HG03575 (cell line): ENCODE measurements around the gene SEC22A.

Experiments
- ATAC-seq: cut with Tn5 transposase; IDR thresholded peaks from one replicate; pipeline ENCODE4 v1.9.1; 2021; ENCODE audit not compliant: unreplicated experiment, insufficient number of reproducible peaks, low FRiP score; ENCODE audit errors: extremely low read depth

The SEC22A gene

GRCh38 chr3:123296836-123297626 is 95.3 kb downstream of the SEC22A start:
- no peak for ATAC-seq

GRCh38 chr3:123297627-123297899 is 95.8 kb downstream of the SEC22A start:
- ATAC-seq: no peak

- ATAC-seq: no peak
Measured at GRCh38 chr3:123298903-123299302, 97.2 kb downstream of the SEC22A start.

GRCh38 chr3:123299581-123299980 is 97.8 kb downstream of the SEC22A start:
- no peak for ATAC-seq

- ATAC-seq: no peak
Measured at GRCh38 chr3:123300056-123300455, 98.3 kb downstream of the SEC22A start.

GRCh38 chr3:123300583-123300982 is 98.8 kb downstream of the SEC22A start:
- no peak for ATAC-seq

DNA sequence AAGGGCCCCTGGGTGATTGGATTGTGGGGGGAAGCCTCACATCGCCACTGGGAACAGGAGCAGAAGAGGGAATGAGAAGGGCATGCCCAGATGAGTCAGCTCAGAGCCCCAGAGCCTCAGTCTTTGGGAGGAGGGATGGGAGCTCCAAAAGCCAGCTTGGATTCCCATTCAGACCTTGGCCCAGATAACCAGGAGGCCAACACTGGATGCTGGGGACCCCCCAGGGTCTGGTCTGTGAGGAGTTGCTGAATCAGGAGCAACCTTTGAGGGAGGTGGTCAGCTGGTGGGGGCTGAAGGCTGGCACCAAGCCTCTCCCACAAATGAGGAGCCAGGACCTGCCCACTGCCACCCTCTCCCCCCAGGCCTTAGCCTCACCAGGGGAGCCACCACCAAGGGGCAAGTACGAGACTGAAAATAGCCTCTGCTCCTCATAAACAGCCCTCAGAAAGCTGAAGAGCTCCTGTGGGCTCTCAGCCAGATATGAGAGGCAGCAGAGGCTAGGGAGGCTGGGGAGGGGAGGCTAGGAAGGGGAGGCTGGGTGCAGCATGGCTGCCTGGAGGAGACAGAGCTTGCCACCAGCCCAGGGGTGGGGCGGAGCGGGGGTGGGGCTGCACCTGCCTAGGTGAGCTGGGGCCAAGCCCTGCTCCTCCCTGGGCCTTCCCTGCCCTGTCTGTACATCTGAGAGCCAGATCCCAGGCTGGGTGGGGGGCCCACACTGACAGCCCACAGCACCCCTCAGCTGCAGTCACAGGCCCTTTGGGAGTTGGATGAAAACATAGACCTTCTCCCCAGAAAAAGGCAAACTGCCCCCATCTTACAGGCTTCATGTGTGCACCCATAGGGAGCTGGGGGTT is 99.8 kb downstream of the SEC22A start:
- no peak for ATAC-seq

GRCh38 chr3:123302961-123303360 is 101.2 kb downstream of the SEC22A start:
- ATAC-seq: no peak

- no peak for ATAC-seq
Measured at GRCh38 chr3:123303976-123304560, 102.3 kb downstream of the SEC22A start.

- no peak for ATAC-seq
Measured at GRCh38 chr3:123305192-123305591, 103.4 kb downstream of the SEC22A start.

DNA sequence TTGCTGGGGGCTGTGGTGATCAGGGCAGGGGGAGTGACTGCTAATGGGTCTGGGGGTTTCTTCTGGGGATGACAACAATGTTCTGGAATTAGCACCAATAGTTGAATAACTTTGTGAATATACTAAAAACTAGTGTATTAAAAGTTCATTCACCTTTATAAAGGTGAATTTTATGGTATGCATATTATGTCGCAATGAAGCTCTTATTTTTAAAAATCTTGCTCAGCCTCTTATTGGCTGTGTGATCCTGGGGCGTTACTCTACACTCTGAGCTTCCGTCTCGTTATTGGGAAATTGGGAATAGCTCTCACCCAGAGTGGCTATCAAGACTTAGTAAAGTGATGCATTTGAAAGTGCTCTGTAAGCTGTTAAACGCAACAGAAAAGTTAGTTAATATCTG is 105.3 kb downstream of the SEC22A start:
- no peak for ATAC-seq

DNA sequence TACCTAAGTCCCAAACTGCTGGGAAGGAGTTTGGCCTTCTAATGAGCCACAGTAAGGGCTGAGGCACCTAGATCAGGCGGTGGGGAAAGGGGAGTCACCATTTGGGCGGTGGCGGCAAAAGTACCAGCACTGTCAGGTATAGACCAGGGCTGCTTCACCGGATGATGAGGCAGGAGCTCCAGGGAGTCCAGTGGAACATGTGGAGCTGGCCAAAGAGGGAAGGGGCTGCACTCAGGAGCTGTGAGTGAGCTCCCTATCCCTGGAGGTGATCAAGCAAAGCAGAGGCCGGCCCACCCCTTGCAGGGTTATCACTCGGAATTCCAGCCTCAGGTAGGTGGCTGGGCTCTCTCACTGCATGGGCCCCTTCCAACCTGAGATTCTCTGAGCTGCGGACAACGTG is 108.4 kb downstream of the SEC22A start:
- no peak for ATAC-seq

DNA sequence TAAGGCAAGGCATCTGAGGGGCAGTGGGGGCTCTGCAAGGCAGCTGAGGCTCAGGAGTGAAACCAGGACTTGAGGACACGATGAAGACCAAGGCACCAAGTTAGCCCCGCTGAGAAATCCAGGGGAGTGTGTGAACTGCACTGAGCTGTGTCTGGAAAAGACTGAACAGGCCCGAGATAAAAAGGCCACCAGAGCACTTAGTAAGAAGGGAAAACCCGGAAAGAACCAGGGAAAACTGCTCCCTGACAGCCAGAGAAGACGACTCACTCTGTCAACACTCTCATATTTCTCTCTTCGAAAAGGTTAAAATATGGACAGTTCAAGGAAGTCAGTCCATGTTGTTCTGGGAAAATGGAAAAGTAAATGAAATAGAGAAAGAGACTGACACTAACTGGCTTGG is 109.0 kb downstream of the SEC22A start:
- no peak for ATAC-seq

DNA sequence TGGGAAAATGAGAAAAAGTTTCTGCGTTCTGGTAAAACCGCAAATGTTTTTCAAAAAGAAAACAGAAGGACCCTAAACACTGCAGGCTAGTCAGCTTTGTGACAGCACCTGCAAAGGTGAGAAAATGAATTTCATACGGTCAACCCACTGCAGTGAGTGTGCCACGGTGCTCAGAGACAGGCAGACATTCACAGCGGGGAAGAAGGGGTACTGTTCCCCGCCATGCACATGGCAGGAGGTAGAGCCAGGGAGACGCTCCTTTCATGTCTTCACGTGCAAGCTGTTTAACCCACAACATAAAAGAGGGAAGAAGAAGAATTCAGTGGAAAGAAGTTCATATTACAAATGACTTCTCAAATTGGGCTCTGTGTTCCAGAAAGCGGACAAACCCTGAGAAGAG is 109.5 kb downstream of the SEC22A start:
- ATAC-seq: no peak

- ATAC-seq: no peak
Measured at GRCh38 chr3:123312331-123313265, 110.9 kb downstream of the SEC22A start.

DNA sequence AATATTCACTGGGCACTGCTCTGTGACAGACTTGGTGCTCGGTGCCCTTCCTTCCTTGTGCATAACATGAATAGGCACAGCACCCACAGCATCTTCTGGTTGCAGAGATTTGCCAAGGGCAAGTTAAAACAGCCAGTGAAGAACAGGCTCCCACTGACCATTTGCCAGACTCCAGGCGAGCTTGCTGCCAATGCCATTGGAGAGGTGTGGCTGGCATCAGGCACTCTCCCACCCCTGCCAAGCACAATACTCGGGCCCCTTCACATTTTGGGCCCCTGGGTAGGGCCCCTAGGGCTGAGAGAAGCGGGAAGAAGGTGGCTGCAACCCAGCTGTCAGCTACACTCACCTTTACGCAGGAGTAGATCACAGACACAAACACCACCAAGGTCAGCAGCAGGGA is 112.1 kb downstream of the SEC22A start:
- ATAC-seq: no peak

- no peak for ATAC-seq
Measured at GRCh38 chr3:123314359-123315270, 112.9 kb downstream of the SEC22A start.

GRCh38 chr3:123315271-123315595 is 113.5 kb downstream of the SEC22A start:
- no peak for ATAC-seq
